GM10248 (cell line): ENCODE results near the gene PSD.

Source experiments
- CTCF ChIA-PET: fragments of 300-600 bp; sonication (Branson Sonifier 250); formaldehyde crosslinking; extraction: SDS; loops from one replicate; lab custom pipeline; 2021; ENCODE audit warnings: antibody characterized with exemption; lab: Yijun Ruan, JAX
- POLR2A ChIA-PET: fragments of 350-650 bp; sonication (Branson Sonifier 250); formaldehyde crosslinking; extraction: SDS; loops from one replicate; lab custom pipeline; 2020; ENCODE audit warnings: antibody characterized with exemption; lab: Yijun Ruan, JAX
- DNase-seq: peaks from one replicate; pipeline ENCODE4 v3.0.0; 2012; ENCODE audit errors: extremely low spot score
- CTCF ChIP-seq: IDR thresholded peaks from 2 replicates; pipeline ENCODE4 v1.5.1; 2012; ENCODE audit warnings: mild to moderate bottlenecking, low read depth; ENCODE audit errors: extremely low read depth, missing control alignments, control extremely low read depth

The PSD gene

GRCh38 chr10:102453502-102453901 lies 34.9 kb upstream of the PSD start:
- ChIA-PET CTCF (interaction anchor here (0.6 to 4.9 kb wide), 6 partner anchors 8 to 846 kb away, joined by 3 to 36 read pairs (median 14); partner anchors contain the start of gene FBXL15), POLR2A (interaction anchor here (0.6 kb wide), 1 partner anchor 11 kb away, joined by 4 read pairs; no protein-coding TSS in a partner anchor)
- no peak for TF ChIP-seq CTCF
- DNase-seq, result no peak

GRCh38 chr10:102452672-102453340 lies 34.2 kb upstream of the PSD start:
- DNase-seq, result no peak
- POLR2A ChIA-PET, result interaction anchor here (0.6 kb wide), 1 partner anchor 10 kb away, joined by 4 read pairs; no protein-coding TSS in a partner anchor
- CTCF ChIA-PET, result interaction anchor here (0.9 to 4.9 kb wide), 9 partner anchors 9 to 223 kb away, joined by 3 to 36 read pairs (median 6); partner anchors contain the start of gene FBXL15
- no peak for TF ChIP-seq CTCF

- CTCF ChIA-PET, result interaction anchor here (0.8 to 4.9 kb wide), 19 partner anchors 10 to 282 kb away, joined by 3 to 36 read pairs (median 5); partner anchors contain the start of genes FBXL15 and PSD
These were observed 32.8 kb upstream of the PSD start, which contains the start of gene C10orf95 for GRCh38 chr10:102451105-102451969. Gene C10orf95 (minus strand): TSS chr10:102451543. CDS start chr10:102451093, 450 bp downstream.

GRCh38 chr10:102450374-102451104 lies 32.0 kb upstream of the PSD start:
- peak; percentile 90 for DNase-seq
- ChIA-PET POLR2A (interaction anchor here (0.5 to 1.5 kb wide), 6 partner anchors 11 to 127 kb away, joined by 3 to 15 read pairs (median 5); no protein-coding TSS in a partner anchor), CTCF (interaction anchor here (0.8 to 4.9 kb wide), 16 partner anchors 9 to 281 kb away, joined by 3 to 36 read pairs (median 4); partner anchors contain the start of genes FBXL15 and PSD)
- TF ChIP-seq CTCF, result no peak

More at GRCh38 chr10:102451105-102451969, 32.8 kb upstream of the PSD start, which contains the start of gene C10orf95:
- no peak for TF ChIP-seq CTCF
- POLR2A ChIA-PET, result interaction anchor here (0.6 to 1.5 kb wide), 6 partner anchors 10 to 128 kb away, joined by 3 to 15 read pairs (median 5); no protein-coding TSS in a partner anchor
- DNase-seq, result peak; percentile 31

GRCh38 chr10:102450124-102450373 lies 31.5 kb upstream of the PSD start:
- TF ChIP-seq CTCF, result no peak
- no peak for DNase-seq
- POLR2A ChIA-PET, result interaction anchor here (0.5 to 1.5 kb wide), 4 partner anchors 11 to 44 kb away, joined by 3 to 9 read pairs (median 6); no protein-coding TSS in a partner anchor
- CTCF ChIA-PET, result interaction anchor here (1.2 to 4.9 kb wide), 8 partner anchors 11 to 55 kb away, joined by 3 to 36 read pairs (median 16); partner anchors contain the start of gene FBXL15
